SK-N-SH (cell line): ENCODE results near the gene C11orf54.

Experiments used
- GABPA ChIP-seq: IDR thresholded peaks from 2 replicates; pipeline ENCODE4 v1.4.0; 2012; ENCODE audit warnings: low read depth, mild to moderate bottlenecking
- POLR2AphosphoS5 ChIP-seq: IDR thresholded peaks from 2 replicates; pipeline ENCODE4 v1.6.1; 2012; ENCODE audit warnings: low read depth, low read length
- RFX5 ChIP-seq: IDR thresholded peaks from 2 replicates; pipeline ENCODE4 v1.6.1; 2012; ENCODE audit warnings: mild to moderate bottlenecking, improper control_type of control experiment, low read length
- TF ChIP-seq, protein P1 (sequence below): fragments of 200-600 bp; sonication (generic); IDR thresholded peaks from 2 replicates; pipeline ENCODE4 v1.6.1; 2017; ENCODE audit warnings: antibody characterized with exemption, mild to moderate bottlenecking, moderate library complexity

- no peak for TF ChIP-seq GABPA
- TF ChIP-seq POLR2AphosphoS5 = no peak
- TF ChIP-seq, protein P1, sequence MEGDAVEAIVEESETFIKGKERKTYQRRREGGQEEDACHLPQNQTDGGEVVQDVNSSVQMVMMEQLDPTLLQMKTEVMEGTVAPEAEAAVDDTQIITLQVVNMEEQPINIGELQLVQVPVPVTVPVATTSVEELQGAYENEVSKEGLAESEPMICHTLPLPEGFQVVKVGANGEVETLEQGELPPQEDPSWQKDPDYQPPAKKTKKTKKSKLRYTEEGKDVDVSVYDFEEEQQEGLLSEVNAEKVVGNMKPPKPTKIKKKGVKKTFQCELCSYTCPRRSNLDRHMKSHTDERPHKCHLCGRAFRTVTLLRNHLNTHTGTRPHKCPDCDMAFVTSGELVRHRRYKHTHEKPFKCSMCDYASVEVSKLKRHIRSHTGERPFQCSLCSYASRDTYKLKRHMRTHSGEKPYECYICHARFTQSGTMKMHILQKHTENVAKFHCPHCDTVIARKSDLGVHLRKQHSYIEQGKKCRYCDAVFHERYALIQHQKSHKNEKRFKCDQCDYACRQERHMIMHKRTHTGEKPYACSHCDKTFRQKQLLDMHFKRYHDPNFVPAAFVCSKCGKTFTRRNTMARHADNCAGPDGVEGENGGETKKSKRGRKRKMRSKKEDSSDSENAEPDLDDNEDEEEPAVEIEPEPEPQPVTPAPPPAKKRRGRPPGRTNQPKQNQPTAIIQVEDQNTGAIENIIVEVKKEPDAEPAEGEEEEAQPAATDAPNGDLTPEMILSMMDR = no peak
- no peak for TF ChIP-seq RFX5
These were observed 5.8 kb upstream of the C11orf54 start for GRCh38 chr11:93735627-93736026.
